Tibial artery (tissue), 4 donors: ENCODE data around the gene PTPN9.
"Not testable (repeated sequence)": the region's sequence is repeated elsewhere in the genome, so short reads cannot be mapped to it uniquely, and the experiment has no call there.

ENCODE experiments used
- DNase-seq, 2 donors: peaks; one replicate each; pipeline ENCODE4 v3.0.0-alpha.2; 2019
- H3K27ac ChIP-seq, 2 donors: fragments of 200-600 bp; sonication (generic) in 1 of 2; 1 replicate in 1 of 2; 2 replicates in 1 of 2; pipeline ENCODE4 v1.5.1; 2018 to 2019; ENCODE audit warnings: mild to moderate bottlenecking in 1 of 2
- H3K27me3 ChIP-seq, 2 donors: fragments of 200-600 bp; sonication (generic) in 1 of 2; one replicate each; pipeline versions ENCODE4 v1.5.1 to v1.6.0; 2016 to 2019
- H3K36me3 ChIP-seq, 3 donors: fragments of 200-600 bp; sonication (generic) in 2 of 3; one replicate each; pipeline ENCODE4 v1.5.1; 2016 to 2019; ENCODE audit warnings: mild to moderate bottlenecking in 2 of 3
- H3K4me1 ChIP-seq, 4 donors: fragments of 200-600 bp; sonication (generic) in 2 of 4; 1 replicate in 3 of 4; 2 replicates in 1 of 4; pipeline ENCODE4 v1.5.1; 2016 to 2019
- H3K4me3 ChIP-seq, 2 donors: fragments of 200-600 bp; sonication (generic) in 1 of 2; 1 replicate in 1 of 2; 2 replicates in 1 of 2; pipeline ENCODE4 v1.5.1; 2018 to 2019; ENCODE audit warnings: mild to moderate bottlenecking in 2 of 2
- H3K9me3 ChIP-seq, 3 donors: fragments of 200-600 bp; sonication (generic) in 1 of 3; one replicate each; pipeline ENCODE4 v1.5.1; 2016 to 2019
- intact Hi-C: fragments of 100-400 bp; cut with DNase I; formaldehyde crosslinking; loops from one replicate; pipeline ENCODE4 v1.15.0; 2023; ENCODE audit warnings: low total_unique reads
- TF ChIP-seq, protein P1 (sequence below), 2 experiments: fragments of 200-600 bp in 1 of 2; fragments of 450-650 bp in 1 of 2; IDR thresholded peaks; one replicate each; pipeline ENCODE4 v1.5.1; 2017 to 2019; ENCODE audit warnings: antibody characterized with exemption in 2 of 2, mild to moderate bottlenecking in 1 of 2, moderate library complexity in 1 of 2

PTPN9 gene

DNA sequence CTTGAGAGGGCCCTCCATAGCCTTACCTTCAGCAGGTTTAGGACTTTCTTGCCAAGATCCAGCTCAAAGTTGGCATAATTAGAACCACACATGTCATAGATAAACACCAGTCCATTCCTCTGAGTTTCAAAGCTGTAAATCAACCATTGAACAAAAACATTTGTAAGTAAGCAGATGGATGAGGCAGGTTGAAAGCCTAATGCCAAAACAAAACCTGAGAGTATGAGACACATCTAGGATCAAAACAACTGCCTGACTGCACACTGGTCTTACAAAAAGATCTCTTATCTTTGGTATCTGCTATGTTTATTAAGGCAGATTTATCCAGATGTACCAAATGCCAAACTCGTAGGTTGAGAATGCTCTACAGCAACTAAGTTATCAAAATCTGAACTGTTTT lies 61.9 kb downstream of the PTPN9 start:
- no peak for DNase-seq
- H3K4me3 ChIP-seq = no peak overlapping the region
- intact Hi-C loops = loop anchor here (10.0 kb wide), 1 partner anchor 108 kb away; the partner anchor contains the start of gene SNUPN
- H3K27ac ChIP-seq = peak overlapping the region in 1 of 2 donors; percentile 41
- peaks cover 31 to 88% (median 53%) of the 10 kb centered on the region in 3 donors for H3K36me3 ChIP-seq
- H3K27me3 ChIP-seq = no peaks in the 10 kb centered on the region
- TF ChIP-seq, protein P1, sequence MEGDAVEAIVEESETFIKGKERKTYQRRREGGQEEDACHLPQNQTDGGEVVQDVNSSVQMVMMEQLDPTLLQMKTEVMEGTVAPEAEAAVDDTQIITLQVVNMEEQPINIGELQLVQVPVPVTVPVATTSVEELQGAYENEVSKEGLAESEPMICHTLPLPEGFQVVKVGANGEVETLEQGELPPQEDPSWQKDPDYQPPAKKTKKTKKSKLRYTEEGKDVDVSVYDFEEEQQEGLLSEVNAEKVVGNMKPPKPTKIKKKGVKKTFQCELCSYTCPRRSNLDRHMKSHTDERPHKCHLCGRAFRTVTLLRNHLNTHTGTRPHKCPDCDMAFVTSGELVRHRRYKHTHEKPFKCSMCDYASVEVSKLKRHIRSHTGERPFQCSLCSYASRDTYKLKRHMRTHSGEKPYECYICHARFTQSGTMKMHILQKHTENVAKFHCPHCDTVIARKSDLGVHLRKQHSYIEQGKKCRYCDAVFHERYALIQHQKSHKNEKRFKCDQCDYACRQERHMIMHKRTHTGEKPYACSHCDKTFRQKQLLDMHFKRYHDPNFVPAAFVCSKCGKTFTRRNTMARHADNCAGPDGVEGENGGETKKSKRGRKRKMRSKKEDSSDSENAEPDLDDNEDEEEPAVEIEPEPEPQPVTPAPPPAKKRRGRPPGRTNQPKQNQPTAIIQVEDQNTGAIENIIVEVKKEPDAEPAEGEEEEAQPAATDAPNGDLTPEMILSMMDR (IDR thresholded peaks at IDR 0.05) = no peak
- no peaks in the 10 kb centered on the region for H3K4me1 ChIP-seq
- no peaks in the 10 kb centered on the region for H3K9me3 ChIP-seq

DNA sequence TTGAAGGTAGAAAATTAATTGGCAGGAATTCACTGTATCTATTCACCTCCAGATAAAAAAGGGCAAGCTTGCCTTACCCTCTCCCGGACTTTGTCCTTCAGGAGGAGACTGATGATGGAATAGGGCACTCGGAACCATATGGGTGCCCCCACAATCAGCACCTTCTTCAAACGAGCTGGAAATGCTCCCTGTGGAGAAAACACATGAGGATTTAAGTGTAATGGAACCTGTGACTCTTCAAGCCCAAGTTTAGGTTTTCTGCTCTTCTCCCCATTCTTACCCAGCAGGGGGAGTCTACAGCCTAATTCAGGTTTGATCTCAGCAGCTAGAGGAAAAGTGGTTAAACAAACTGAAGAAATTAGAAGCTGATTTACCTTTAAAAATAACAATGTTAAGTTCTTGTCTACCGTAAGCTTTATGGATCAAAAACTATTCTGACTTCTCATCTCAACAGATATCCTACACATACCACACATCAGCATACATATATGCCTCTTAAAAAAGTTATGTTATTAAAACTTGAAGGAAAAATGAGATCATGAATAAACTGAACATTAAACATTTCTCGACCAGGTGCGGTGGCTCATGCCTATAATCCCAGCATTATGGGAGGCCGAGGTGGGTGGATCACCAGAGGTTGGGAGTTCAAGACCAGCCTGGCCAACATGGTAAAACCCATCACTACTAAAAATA lies 70.1 kb downstream of the PTPN9 start:
- no peaks in the 10 kb centered on the region for H3K27me3 ChIP-seq
- no peaks in the 10 kb centered on the region for H3K9me3 ChIP-seq
- no peak overlapping the region for H3K27ac ChIP-seq
- TF ChIP-seq, protein P1 (IDR thresholded peaks at IDR 0.05) = peak; percentile 46 to 48
- H3K4me1 ChIP-seq = no peaks in the 10 kb centered on the region
- H3K4me3 ChIP-seq = no peak overlapping the region
- intact Hi-C loops = no loop called here
- H3K36me3 ChIP-seq = peaks cover 37 to 58% (median 46%) of the 10 kb centered on the region in 3 donors
- no peak for DNase-seq

DNA sequence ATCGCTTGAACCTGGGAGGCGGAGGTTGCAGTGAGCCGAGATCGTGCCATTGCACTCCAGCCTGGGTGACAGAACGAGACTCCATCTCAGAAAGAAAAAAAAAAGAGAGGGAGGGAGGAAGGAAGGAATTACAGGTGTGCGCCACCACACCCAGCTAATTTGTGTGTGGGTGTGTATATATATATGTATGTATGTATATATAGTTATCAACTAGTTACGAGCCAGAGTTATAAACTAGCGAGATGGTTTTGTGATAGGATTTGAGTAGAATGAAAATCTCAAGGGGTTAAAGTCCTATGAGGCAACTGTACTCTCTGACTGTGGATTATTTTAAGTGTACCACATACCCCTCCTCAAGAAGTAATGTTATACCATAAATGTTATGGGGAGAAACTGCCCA lies 76.8 kb downstream of the PTPN9 start:
- Histone ChIP-seq H3K27ac (no peak overlapping the region), H3K4me3 (no peak overlapping the region), H3K9me3 (no peaks in the 10 kb centered on the region), H3K4me1 (no peaks in the 10 kb centered on the region), H3K27me3 (no peaks in the 10 kb centered on the region), H3K36me3 (peaks cover 21 to 63% (median 24%) of the 10 kb centered on the region in 3 donors)
- intact Hi-C loops = no loop called here
- DNase-seq = no peak
- TF ChIP-seq, protein P1 (IDR thresholded peaks at IDR 0.05) = no peak

DNA sequence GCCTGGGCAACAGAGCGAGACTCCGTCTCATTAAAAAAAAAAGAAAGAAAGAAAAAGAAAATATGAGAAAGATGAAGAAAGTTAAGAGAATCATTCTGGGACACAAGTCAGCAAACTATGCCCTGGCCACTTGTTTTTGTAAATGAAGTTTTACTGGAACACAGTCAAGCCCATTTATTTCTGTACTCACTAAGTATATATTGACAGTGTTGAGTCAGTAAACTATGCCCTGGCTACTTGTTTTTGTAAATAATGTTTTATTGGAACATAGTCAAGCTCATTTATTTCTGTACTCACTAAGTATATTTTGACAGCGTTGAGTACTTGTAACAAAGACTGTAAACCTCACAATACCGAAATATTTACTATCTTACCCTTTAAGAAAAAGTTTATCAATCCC lies 85.4 kb downstream of the PTPN9 start:
- intact Hi-C loops = no loop called here
- H3K9me3 ChIP-seq = no peaks in the 10 kb centered on the region
- no peak overlapping the region for H3K27ac ChIP-seq
- DNase-seq = no peak
- TF ChIP-seq, protein P1 (IDR thresholded peaks at IDR 0.05) = no peak
- peaks cover 16 to 71% (median 26%) of the 10 kb centered on the region in 3 donors for H3K36me3 ChIP-seq
- no peaks in the 10 kb centered on the region for H3K4me1 ChIP-seq
- H3K4me3 ChIP-seq = no peak overlapping the region
- H3K27me3 ChIP-seq = no peaks in the 10 kb centered on the region

DNA sequence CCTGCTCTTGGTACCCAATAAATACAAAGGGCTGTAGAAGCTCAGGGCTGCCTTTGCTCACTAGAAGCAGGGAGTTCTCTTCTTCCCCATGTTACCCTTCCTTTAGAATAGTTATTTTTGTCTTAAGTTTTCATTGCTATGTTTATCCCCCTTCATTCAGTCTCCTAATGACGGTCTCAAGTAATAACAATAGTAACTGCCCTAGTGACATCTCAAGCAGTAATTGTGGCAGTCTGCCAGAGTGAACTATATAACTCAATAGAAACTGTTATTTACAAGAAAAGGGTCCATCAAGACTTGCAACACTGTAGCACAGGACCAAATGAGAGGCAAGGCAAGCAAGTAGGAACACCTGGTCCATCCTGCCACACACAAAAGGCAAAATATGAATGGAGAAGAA lies 95.2 kb downstream of the PTPN9 start:
- H3K4me3 ChIP-seq = no peak overlapping the region
- no peak for DNase-seq
- TF ChIP-seq, protein P1 (IDR thresholded peaks at IDR 0.05) = no peak
- H3K27ac ChIP-seq = no peak overlapping the region
- intact Hi-C loops = no loop called here
- H3K4me1 ChIP-seq = no peaks in the 10 kb centered on the region
- H3K9me3 ChIP-seq = no peaks in the 10 kb centered on the region
- H3K36me3 ChIP-seq = peaks cover 5 to 36% (median 35%) of the 10 kb centered on the region in 3 donors
- no peaks in the 10 kb centered on the region for H3K27me3 ChIP-seq

DNA sequence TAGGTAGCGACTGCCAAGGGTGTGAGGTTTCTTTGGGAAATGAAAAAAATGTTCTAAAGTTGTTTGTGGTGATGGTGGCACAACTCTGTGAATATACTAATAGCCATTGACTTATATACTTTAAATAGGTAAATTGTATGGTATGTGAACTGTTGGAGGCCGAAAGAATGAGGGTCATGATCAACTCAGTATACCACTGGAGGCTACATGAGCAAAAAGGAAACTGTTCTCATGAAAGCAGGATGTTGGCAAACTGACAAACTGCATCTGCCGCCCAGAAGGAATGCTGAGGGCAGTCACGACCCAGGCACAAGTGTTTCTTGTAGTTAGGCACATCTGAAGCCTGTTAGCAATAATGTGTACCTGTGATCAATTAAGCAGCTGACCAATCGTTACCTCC lies 95.6 kb downstream of the PTPN9 start:
- peaks cover 7 to 36% (median 35%) of the 10 kb centered on the region in 3 donors for H3K36me3 ChIP-seq
- intact Hi-C loops, H3K27ac ChIP-seq, H3K27me3 ChIP-seq, H3K4me3 ChIP-seq, DNase-seq, H3K9me3 ChIP-seq, H3K4me1 ChIP-seq: not testable (repeated sequence)
